Activated CD4-positive, alpha-beta T cell treated with anti-CD3 and anti-CD28 coated beads for 36 hours (primary cell): ENCODE measurements around the gene CTXN3. TPM values are rescaled to one million over a fixed set of nuclear protein-coding genes. Genes with fewer than 3 reads are reported as not detected.

Source experiments
- ATAC-seq: fragments of 200-7000 bp; cut with Tn5 transposase; one replicate; pipeline ENCODE4 v1.10.0; 2021; ENCODE audit warnings: mild to moderate bottlenecking, moderate library complexity
- CTCF ChIA-PET: fragments of 350-600 bp; sonication (Branson Sonifier 250); formaldehyde crosslinking; loops from one replicate; lab custom pipeline; 2021; ENCODE audit warnings: antibody characterized with exemption; lab: Charles Lee
- POLR2A ChIA-PET: fragments of 350-600 bp; sonication (Branson Sonifier 250); formaldehyde crosslinking; loops from one replicate; lab custom pipeline; 2021; ENCODE audit warnings: antibody characterized with exemption, inconsistent platforms; lab: Charles Lee
- DNase-seq: peaks from one replicate; pipeline ENCODE4 v3.0.0-alpha.2; 2020
- H3K27ac Mint-ChIP-seq: one replicate; pipeline ENCODE4 v1.8.0; 2021; ENCODE audit warnings: mixed read lengths
- H3K27me3 Mint-ChIP-seq: one replicate; pipeline ENCODE4 v1.8.0; 2021; ENCODE audit warnings: mixed read lengths
- H3K36me3 Mint-ChIP-seq: one replicate; pipeline ENCODE4 v1.8.0; 2021; ENCODE audit warnings: low read depth, mixed read lengths
- H3K4me1 Mint-ChIP-seq: one replicate; pipeline ENCODE4 v1.8.0; 2021; ENCODE audit warnings: mixed read lengths
- H3K4me3 Mint-ChIP-seq: one replicate; pipeline ENCODE4 v1.8.0; 2021; ENCODE audit warnings: mild to moderate bottlenecking, moderate library complexity, mixed read lengths
- H3K9me3 Mint-ChIP-seq: one replicate; pipeline ENCODE4 v1.8.0; 2021; ENCODE audit warnings: low read depth, mixed read lengths
- intact Hi-C, 2 experiments: fragments of 100-400 bp; cut with DNase I in 1 of 2; cut with micrococcal nuclease in 1 of 2; formaldehyde crosslinking; loops; one replicate each; pipeline versions ENCODE4 v1.14.2 to v1.15.1; 2022 to 2024; cut with DNase I, micrococcal nuclease
- total RNA-seq, 2 experiments: library from RNA; stranded (reverse); gene quantifications; one replicate each; pipeline ENCODE4 v1.2.3, GENCODE V29; 2021

Gene CTXN3
- total RNA-seq, 2 experiments from 2014 or later, result not detected

DNA sequence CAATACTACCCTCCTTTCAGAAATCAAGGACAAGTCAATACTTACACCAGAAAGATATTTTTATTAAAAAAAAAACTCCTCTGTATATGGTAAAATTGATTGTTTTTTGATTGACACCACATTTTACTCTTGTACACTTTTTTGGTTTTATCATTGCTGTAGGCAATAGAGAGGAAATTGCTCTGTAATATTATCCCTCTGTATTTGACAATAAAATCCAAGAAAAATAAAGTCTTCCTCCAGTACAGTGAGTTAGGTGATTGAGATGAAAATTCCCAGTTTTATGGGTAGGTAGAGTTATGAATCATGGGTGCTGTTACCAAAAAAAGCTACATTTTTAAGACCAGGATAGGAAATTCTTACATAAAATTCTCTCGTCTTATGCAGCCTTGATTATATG is 31.7 kb downstream of the CTXN3 start:
- no peaks in the 10 kb centered on the region for H3K4me1 Mint-ChIP-seq
- no peak overlapping the region for H3K27ac Mint-ChIP-seq
- ATAC-seq, result no peak
- DNase-seq, result no peak
- CTCF ChIA-PET, result no interaction called here
- H3K4me3 Mint-ChIP-seq, result no peak overlapping the region
- no peaks in the 10 kb centered on the region for H3K36me3 Mint-ChIP-seq
- H3K9me3 Mint-ChIP-seq, result no peaks in the 10 kb centered on the region
- intact Hi-C loops, result no loop called here
- H3K27me3 Mint-ChIP-seq, result peaks cover 4% of the 10 kb centered on the region
- POLR2A ChIA-PET, result no interaction called here

DNA sequence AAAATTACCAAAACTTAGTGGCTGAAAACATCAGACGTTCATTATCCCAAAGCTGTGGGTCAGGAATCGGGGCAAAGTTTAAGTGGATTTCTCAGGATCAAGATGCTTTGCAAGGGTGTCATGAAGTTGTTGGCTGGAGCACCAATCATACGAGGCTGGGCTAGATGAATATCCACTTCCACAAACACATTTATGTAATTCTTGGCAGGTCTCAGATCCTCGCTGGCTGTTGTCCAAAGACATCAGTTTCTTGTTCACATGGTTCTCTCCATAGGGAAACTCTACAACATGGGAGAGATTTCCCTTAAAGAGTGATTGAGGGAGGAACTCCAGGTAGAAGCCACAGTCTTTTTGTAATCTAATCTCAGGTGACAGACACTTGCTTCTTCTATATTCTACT is 34.1 kb downstream of the CTXN3 start:
- Mint-ChIP-seq H3K4me1 (no peaks in the 10 kb centered on the region), H3K36me3 (no peaks in the 10 kb centered on the region), H3K4me3 (no peak overlapping the region), H3K27ac (no peak overlapping the region), H3K27me3 (peaks cover 4% of the 10 kb centered on the region), H3K9me3 (no peaks in the 10 kb centered on the region)
- intact Hi-C loops, result no loop called here
- CTCF ChIA-PET, result interaction anchor here (1.1 kb wide), 1 partner anchor 13 kb away, joined by 3 read pairs; no protein-coding TSS in a partner anchor
- ATAC-seq (no peak), DNase-seq (no peak)
- POLR2A ChIA-PET, result no interaction called here

DNA sequence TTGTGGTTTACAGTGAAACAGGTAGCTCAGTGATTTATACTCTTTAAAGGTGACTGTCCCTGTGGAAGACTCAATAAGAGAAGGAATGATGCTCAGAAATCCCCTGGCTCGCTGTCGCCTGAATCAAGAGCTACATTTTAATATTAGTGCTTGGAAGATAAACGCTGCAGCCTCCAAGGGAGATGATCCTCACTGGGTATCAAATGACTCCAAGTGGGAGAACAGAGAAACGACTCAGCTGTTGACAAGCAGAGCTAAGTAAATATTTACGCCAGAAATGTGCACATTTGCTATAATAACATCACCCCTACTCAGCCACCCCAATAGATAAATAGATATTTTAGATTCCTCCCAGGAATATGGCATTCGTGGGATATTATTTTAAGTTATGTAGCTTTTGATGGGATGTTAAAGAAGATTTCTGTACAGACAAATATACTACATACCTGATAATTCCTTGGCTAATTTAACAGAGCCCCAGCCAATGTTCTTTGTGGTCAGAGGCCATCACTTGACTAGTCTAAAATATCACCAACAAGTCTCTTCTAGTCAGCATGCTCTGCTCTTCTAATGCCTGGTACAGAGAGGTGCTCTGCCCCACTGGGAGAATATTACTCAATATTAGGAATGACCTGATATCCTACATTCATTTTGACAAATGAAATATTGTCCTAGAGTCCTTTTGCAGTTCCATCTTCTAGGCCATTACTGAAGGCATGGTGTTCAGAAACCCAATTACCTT is 36.0 kb downstream of the CTXN3 start:
- ATAC-seq (no peak), DNase-seq (no peak)
- ChIA-PET POLR2A (no interaction called here), CTCF (interaction anchor here (0.7 to 0.9 kb wide), 2 partner anchors 16 to 73 kb away, joined by 3 read pairs; no protein-coding TSS in a partner anchor)
- Mint-ChIP-seq H3K27me3 (peaks cover 4% of the 10 kb centered on the region), H3K27ac (no peak overlapping the region), H3K4me3 (no peak overlapping the region), H3K9me3 (no peaks in the 10 kb centered on the region), H3K4me1 (no peaks in the 10 kb centered on the region), H3K36me3 (no peaks in the 10 kb centered on the region)
- intact Hi-C loops, result no loop called here

DNA sequence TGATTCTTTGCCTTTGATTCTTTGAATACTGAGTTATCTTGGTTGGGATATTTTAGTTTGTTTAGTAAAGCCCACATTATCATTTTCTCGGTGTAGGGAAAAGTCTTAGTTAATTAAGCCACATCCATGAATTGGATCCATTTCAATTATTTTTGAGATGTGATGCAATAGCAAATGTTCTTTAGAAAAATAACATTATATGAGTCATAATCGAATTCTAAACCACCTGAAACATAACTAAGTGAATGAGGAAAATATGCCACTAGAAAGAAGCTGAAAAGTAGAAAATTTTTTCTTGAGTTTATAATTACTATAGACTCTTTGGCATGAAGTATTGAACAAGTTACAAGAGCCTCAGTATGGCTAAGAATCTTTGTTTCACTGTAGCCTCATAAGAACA is 36.8 kb downstream of the CTXN3 start:
- Mint-ChIP-seq H3K9me3 (no peaks in the 10 kb centered on the region), H3K27ac (no peak overlapping the region), H3K27me3 (peaks cover 4% of the 10 kb centered on the region), H3K36me3 (no peaks in the 10 kb centered on the region), H3K4me3 (no peak overlapping the region), H3K4me1 (no peaks in the 10 kb centered on the region)
- ChIA-PET CTCF (no interaction called here), POLR2A (no interaction called here)
- DNase-seq, result no peak
- no peak for ATAC-seq
- intact Hi-C loops, result no loop called here

DNA sequence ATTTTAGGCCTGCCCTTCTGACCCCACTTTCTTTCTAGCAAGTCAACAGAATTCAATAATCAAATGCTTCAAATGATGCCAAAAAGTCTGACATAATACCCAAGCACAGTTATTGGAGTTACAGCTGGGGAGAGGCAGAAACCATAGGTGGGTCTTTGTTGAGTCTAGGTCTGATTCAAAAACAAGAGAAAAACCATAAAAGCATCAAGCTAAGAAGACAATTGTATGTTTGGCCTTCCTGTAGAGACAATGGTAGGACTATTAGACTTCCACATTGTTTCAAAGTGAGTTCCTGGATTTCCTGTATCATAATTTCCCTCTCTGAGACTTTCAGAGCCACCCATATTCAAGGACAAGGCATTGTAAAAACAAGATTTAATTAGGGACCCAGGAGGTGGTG is 37.5 kb downstream of the CTXN3 start:
- H3K27me3 Mint-ChIP-seq, result peaks cover 4% of the 10 kb centered on the region
- ChIA-PET CTCF (interaction anchor here (0.9 kb wide), 1 partner anchor 19 kb away, joined by 3 read pairs; no protein-coding TSS in a partner anchor), POLR2A (no interaction called here)
- DNase-seq (no peak), ATAC-seq (no peak)
- no peaks in the 10 kb centered on the region for H3K4me1 Mint-ChIP-seq
- no peaks in the 10 kb centered on the region for H3K36me3 Mint-ChIP-seq
- intact Hi-C loops, result no loop called here
- H3K27ac Mint-ChIP-seq, result no peak overlapping the region
- H3K9me3 Mint-ChIP-seq, result no peaks in the 10 kb centered on the region
- no peak overlapping the region for H3K4me3 Mint-ChIP-seq

DNA sequence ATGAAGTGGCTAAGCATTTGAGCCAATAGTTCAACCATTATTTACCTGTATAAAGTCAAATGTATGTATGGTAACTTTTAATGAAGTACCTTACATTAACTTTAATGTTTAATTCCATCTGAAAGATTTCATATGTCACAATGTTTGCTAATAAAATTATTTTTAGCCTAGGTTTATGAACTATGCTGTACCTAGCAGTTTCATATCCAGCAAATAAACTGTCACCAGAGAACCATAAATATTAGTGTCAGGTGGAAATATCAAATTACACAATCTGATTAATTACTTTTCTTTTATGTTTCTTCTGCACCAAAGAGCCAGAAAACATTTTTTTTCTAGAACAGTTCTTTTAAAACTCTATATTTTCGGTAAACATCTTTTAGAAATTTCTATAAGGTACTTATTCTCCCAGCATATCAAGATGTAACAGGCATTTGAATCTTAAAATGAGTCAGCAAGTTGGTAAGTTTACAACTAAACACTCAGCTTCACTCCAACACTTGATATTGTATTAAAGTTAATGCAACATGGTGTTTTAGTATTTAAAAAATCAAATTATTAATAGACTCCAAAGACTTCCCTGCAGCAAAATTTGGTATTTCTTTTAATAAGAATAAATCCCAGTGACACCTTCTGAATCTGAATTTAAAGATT is 45.8 kb downstream of the CTXN3 start:
- Mint-ChIP-seq H3K27me3 (peaks cover 6% of the 10 kb centered on the region), H3K27ac (no peak overlapping the region), H3K4me1 (no peaks in the 10 kb centered on the region), H3K4me3 (no peak overlapping the region), H3K36me3 (no peaks in the 10 kb centered on the region), H3K9me3 (no peaks in the 10 kb centered on the region)
- DNase-seq (no peak), ATAC-seq (no peak)
- intact Hi-C loops, result no loop called here
- CTCF ChIA-PET, result no interaction called here
- POLR2A ChIA-PET, result no interaction called here

DNA sequence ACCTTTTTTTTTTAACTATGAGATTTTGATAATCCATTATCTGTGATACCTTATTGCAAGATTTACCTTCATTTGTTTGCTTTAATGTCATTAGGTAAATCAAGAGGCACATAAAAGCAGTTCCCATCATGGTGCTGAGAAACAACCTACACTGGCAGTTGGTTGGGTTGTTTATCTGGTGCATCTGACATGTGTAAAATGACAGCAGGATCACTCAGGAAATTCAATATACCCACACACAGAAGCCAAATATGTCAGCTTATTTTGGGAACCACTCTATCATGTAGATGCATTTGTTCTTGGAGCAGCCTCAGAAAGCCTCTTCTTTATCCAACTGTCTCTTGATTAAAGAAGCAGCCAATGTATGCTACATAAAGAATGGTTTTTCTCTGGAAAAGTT is 46.5 kb downstream of the CTXN3 start:
- DNase-seq (no peak), ATAC-seq (no peak)
- H3K4me1 Mint-ChIP-seq, result no peaks in the 10 kb centered on the region
- H3K9me3 Mint-ChIP-seq, result no peaks in the 10 kb centered on the region
- H3K27ac Mint-ChIP-seq, result no peak overlapping the region
- H3K36me3 Mint-ChIP-seq, result no peaks in the 10 kb centered on the region
- peaks cover 6% of the 10 kb centered on the region for H3K27me3 Mint-ChIP-seq
- intact Hi-C loops, result no loop called here
- POLR2A ChIA-PET, result no interaction called here
- CTCF ChIA-PET, result no interaction called here
- no peak overlapping the region for H3K4me3 Mint-ChIP-seq

DNA sequence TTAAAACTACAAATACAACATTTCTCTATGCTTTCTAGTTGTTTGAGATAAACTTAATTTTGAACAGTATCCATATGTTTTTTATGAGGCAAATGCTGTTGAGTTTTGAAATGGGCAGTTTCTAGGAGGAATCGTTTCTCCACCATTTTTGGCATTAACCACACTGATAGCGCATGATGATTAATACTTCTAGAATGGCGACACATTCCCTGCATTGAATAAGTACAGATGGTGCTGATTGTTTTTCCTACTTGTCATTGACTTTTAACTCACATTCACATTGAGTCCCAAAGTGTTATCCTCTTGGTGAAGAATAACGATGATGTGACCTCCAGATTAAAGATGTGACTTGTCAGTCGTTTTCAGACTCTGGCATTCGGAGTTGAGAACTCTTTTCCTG is 47.8 kb downstream of the CTXN3 start:
- ATAC-seq (no peak), DNase-seq (no peak)
- ChIA-PET POLR2A (no interaction called here), CTCF (no interaction called here)
- no peaks in the 10 kb centered on the region for H3K9me3 Mint-ChIP-seq
- no peak overlapping the region for H3K27ac Mint-ChIP-seq
- intact Hi-C loops, result no loop called here
- H3K36me3 Mint-ChIP-seq, result no peaks in the 10 kb centered on the region
- no peaks in the 10 kb centered on the region for H3K4me1 Mint-ChIP-seq
- no peak overlapping the region for H3K4me3 Mint-ChIP-seq
- peaks cover 9% of the 10 kb centered on the region for H3K27me3 Mint-ChIP-seq

DNA sequence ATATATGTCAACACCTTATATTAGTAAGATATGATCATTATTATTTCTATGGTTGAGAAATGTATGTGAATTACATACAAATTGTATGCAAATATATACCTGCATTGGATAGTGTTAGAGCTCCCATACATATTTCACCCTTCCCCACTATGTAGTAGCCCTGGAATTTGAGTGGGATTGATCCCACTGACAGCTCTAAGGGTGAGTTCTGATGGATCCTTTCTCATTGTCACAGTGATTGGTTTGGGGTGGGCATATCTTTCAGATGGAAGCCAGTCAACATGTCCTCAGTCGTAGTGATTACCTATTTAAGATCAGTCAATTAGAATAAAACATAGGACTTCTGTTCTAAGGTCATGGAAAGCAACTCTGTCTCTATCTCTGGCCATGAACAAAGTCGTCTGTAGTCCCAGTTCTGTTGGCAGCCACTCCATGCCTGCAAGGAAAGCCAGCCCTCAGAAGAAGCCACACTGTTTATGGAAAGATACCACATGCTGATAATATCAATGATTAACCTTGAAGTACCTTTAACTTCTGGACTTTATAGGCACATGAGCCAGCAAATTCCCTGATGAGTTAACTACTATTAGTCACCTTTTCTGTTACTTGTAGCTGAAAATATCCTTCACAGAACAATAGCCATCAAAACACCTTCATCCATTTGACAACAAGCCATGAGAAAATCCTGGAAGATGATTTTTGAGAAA is 49.2 kb downstream of the CTXN3 start:
- Mint-ChIP-seq H3K9me3 (no peaks in the 10 kb centered on the region), H3K4me3 (no peak overlapping the region), H3K27me3 (peaks cover 6% of the 10 kb centered on the region), H3K36me3 (no peaks in the 10 kb centered on the region), H3K27ac (no peak overlapping the region), H3K4me1 (no peaks in the 10 kb centered on the region)
- DNase-seq (no peak), ATAC-seq (no peak)
- ChIA-PET POLR2A (no interaction called here), CTCF (no interaction called here)
- intact Hi-C loops, result no loop called here

DNA sequence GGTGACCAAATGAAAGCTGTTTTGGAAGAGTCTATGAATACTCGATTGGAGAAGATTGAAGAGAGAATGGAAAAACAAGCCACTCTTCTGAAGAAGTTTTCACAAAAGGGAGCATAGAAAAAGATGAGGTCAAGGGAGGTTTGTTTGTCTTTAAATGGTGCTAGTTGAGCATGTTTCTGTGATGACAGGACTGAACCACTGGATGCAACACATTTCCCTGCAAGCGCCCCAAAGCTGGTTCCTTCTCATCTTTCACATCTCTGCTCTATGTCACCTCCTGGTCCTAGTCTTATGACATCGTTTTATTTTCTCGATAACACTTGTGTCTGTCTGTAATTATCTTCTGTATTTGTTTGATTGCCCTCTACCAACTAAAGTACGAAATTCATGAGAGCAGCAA is 50.5 kb downstream of the CTXN3 start:
- H3K27ac Mint-ChIP-seq, result no peak overlapping the region
- ATAC-seq, result no peak
- DNase-seq, result no peak
- no peak overlapping the region for H3K4me3 Mint-ChIP-seq
- peaks cover 6% of the 10 kb centered on the region for H3K27me3 Mint-ChIP-seq
- intact Hi-C loops, result no loop called here
- ChIA-PET POLR2A (no interaction called here), CTCF (no interaction called here)
- H3K9me3 Mint-ChIP-seq, result no peaks in the 10 kb centered on the region
- no peaks in the 10 kb centered on the region for H3K4me1 Mint-ChIP-seq
- H3K36me3 Mint-ChIP-seq, result no peaks in the 10 kb centered on the region

DNA sequence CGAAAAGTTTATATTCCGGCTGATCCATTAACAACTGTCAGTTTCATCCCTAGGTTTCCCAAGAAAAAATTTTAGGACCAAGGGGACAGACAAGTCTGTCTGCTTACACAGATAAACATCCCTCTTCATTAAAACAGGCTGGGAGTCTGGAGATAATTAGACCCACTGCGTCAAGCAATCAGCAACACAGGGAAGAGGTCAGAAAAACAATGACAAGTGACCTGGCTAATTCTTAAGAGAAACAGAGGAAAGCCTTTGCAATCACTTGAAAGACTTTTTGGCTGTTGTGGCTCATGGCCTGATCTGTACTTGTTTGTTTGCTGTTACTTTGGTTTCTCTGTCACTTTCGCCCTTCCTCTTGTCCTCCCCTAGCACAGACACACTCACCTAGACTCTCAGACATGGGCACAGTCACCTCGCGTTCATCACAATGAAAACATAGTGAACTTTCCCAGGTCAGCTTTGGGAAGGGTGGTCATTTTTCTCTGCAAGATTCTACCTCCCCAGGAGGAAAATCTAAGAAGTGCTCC is 51.4 kb downstream of the CTXN3 start:
- no peak for DNase-seq
- H3K27ac Mint-ChIP-seq, result no peak overlapping the region
- no peaks in the 10 kb centered on the region for H3K36me3 Mint-ChIP-seq
- no peaks in the 10 kb centered on the region for H3K9me3 Mint-ChIP-seq
- no peaks in the 10 kb centered on the region for H3K4me1 Mint-ChIP-seq
- CTCF ChIA-PET, result no interaction called here
- intact Hi-C loops, result no loop called here
- ATAC-seq, result no peak
- peaks cover 6% of the 10 kb centered on the region for H3K27me3 Mint-ChIP-seq
- POLR2A ChIA-PET, result no interaction called here
- H3K4me3 Mint-ChIP-seq, result no peak overlapping the region
